GM12891 (cell line): ENCODE measurements around the gene COLEC11.

Experiments
- POLR2A ChIP-seq: IDR thresholded peaks from 2 replicates; pipeline ENCODE4 v1.6.1; 2011; ENCODE audit warnings: low read depth, low read length, control low read depth
- POLR2AphosphoS5 ChIP-seq: IDR thresholded peaks from 2 replicates; pipeline ENCODE4 v1.6.1; 2011; ENCODE audit warnings: low read depth, low read length, control low read depth

- no peak for TF ChIP-seq POLR2A
- TF ChIP-seq POLR2AphosphoS5, result no peak
Observed at GRCh38 chr2:3655871-3656761, 61.2 kb downstream of the COLEC11 start.
